HepG2 (cell line): ENCODE measurements around the gene PIP5KL1. TPM values are rescaled to one million over a fixed set of nuclear protein-coding genes. Genes with fewer than 3 reads are reported as not detected.
A peak's percentile ranks its signal among the peaks of the same experiment; 100 is the strongest.

Source experiments
- ATAC-seq: fragments of 200-7000 bp; cut with Tn5 transposase; 3 replicates; pipeline ENCODE4 v1.9.1; 2020; ENCODE audit warnings: mild to moderate bottlenecking, moderate library complexity
- BruUV-seq: library from RNA; stranded (reverse); fragments of 400-500 nt; replicated peaks from 2 replicates; lab custom pipeline; 2021; lab: Mats Ljungman, UMichigan
- CTCF ChIA-PET: fragments of 300-600 bp; formaldehyde crosslinking; extraction: SDS; loops from one replicate; lab custom pipeline; 2021; ENCODE audit warnings: low total read pairs, inconsistent platforms, low intra/inter-chr PET ratio; lab: Yijun Ruan, JAX
- POLR2A ChIA-PET: fragments of 350-600 bp; sonication (Branson Sonifier 250); formaldehyde crosslinking; loops from one replicate; lab custom pipeline; 2020; ENCODE audit warnings: antibody characterized with exemption, inconsistent platforms; lab: Yijun Ruan, JAX
- DNase-seq: peaks from one replicate; pipeline ENCODE4 v3.0.0-alpha.2; 2015; ENCODE audit warnings: low spot score
- FAIRE-seq: peaks from 3 replicates; lab custom pipeline; 2011; peaks lifted over from hg19 to GRCh38; lab: Jason Lieb, UNC
- H2AFZ ChIP-seq: one replicate; pipeline ENCODE4 v1.6.1; 2011; ENCODE audit warnings: low read length, inconsistent platforms
- H3K27ac ChIP-seq: fragments of 300-600 bp; 3 replicates; pipeline ENCODE4 v1.8.0; 2011; ENCODE audit warnings: mixed run types, mild to moderate bottlenecking, mixed read lengths, low read length, inconsistent platforms; ENCODE audit not compliant: insufficient read depth; ENCODE audit errors: extremely low read length
- H3K27me3 ChIP-seq, 2 experiments: fragments of 200-600 bp in 1 of 2; 2 replicates in 1 of 2; 3 replicates in 1 of 2; pipeline versions ENCODE4 v1.6.0 to v1.8.0; 2011; ENCODE audit warnings: low read length in 2 of 2, mild to moderate bottlenecking in 2 of 2, moderate library complexity in 2 of 2, inconsistent platforms in 1 of 2; ENCODE audit not compliant: insufficient read depth in 2 of 2, control insufficient read depth in 1 of 2
- H3K36me3 ChIP-seq, 2 experiments: fragments of 200-600 bp in 1 of 2; replicated peaks in 1 of 2; 2 replicates in 1 of 2; 3 replicates in 1 of 2; pipeline versions ENCODE4 v1.5.1 to v1.8.0; 2011; ENCODE audit warnings: low read length in 2 of 2, inconsistent platforms in 1 of 2; ENCODE audit not compliant: insufficient read depth in 2 of 2, control insufficient read depth in 1 of 2
- H3K4me1 ChIP-seq: 2 replicates; pipeline ENCODE4 v1.5.1; 2012; ENCODE audit warnings: low read length, inconsistent platforms; ENCODE audit not compliant: insufficient read depth
- H3K4me2 ChIP-seq: 2 replicates; pipeline ENCODE4 v1.6.0; 2011; ENCODE audit warnings: low read depth, low read length, inconsistent platforms
- H3K4me3 ChIP-seq, 3 experiments: fragments of 200-600 bp in 1 of 3; sonication (generic), shearing (Covaris generic) in 1 of 3; replicated peaks in 1 of 3; 2 replicates each; pipeline ENCODE4 v1.5.1; 2011 to 2016; ENCODE audit warnings: low read length in 3 of 3, inconsistent platforms in 2 of 3, low read depth in 2 of 3, mild to moderate bottlenecking in 2 of 3, control low read depth in 1 of 3, mixed read lengths in 1 of 3; ENCODE audit not compliant: insufficient read depth in 1 of 3
- H3K79me2 ChIP-seq: one replicate; pipeline ENCODE4 v1.6.1; 2011; ENCODE audit warnings: low read length, inconsistent platforms; ENCODE audit not compliant: insufficient read depth
- H3K9ac ChIP-seq: 2 replicates; pipeline ENCODE4 v1.6.0; 2011; ENCODE audit warnings: mild to moderate bottlenecking, low read depth, low read length, inconsistent platforms; ENCODE audit not compliant: insufficient read depth
- H3K9me3 ChIP-seq: 2 replicates; pipeline ENCODE4 v1.5.1; 2012; ENCODE audit warnings: mild to moderate bottlenecking, low read length
- H4K20me1 ChIP-seq: 2 replicates; pipeline ENCODE4 v1.6.0; 2011; ENCODE audit warnings: inconsistent platforms, mild to moderate bottlenecking, low read length, moderate library complexity; ENCODE audit not compliant: insufficient read depth
- MYNN ChIP-seq: sonication (generic); formaldehyde crosslinking; IDR thresholded peaks from 2 replicates; pipeline ENCODE4 v1.4.0; 2020; ENCODE audit warnings: mild to moderate bottlenecking, low read depth, missing genetic modification reagents
- SATB2 ChIP-seq: sonication (generic); formaldehyde crosslinking; IDR thresholded peaks from 2 replicates; pipeline ENCODE4 v1.5.0; 2020; ENCODE audit warnings: missing genetic modification reagents
- ZNF839 ChIP-seq: sonication (generic); formaldehyde crosslinking; IDR thresholded peaks from 2 replicates; pipeline ENCODE4 v1.4.0; 2020; ENCODE audit warnings: missing genetic modification reagents, mild to moderate bottlenecking, borderline replicate concordance
- WGBS: methylation state at CpG from one replicate; pipeline ENCODE4 v1.1.6; 2017; ENCODE audit warnings: low lambda C conversion rate; 5-methylcytosine and 5-hydroxymethylcytosine counted together
- in situ Hi-C: cut with HindIII; loops from 2 replicates; pipeline ENCODE4 v1.10.0; 2017; ENCODE audit warnings: low pct_unique_long_range_greater_than_20kb; ENCODE audit not compliant: extremely low pct_ligation_motif_present
- intact Hi-C: fragments of 100-400 bp; cut with micrococcal nuclease; formaldehyde crosslinking; loops from one replicate; pipeline ENCODE4 v1.10.0; 2022; ENCODE audit not compliant: unreplicated experiment
- polyA plus RNA-seq, 8 experiments: library from polyadenylated mRNA; depleted of rRNA in 3 of 8; stranded (reverse) in 7 of 8; unstranded in 1 of 8; fragments of >200 nt; fragmentation: Illumina TruSeq in 4 of 8; extraction: Trizol in 4 of 8; gene quantifications; 2 replicates each; pipeline versions ENCODE4 v1.2.1 to v1.2.3, GENCODE V29; 2011 to 2016; ENCODE audit warnings: low read depth in 4 of 8, missing spikeins in 1 of 8, mixed read lengths in 1 of 8; ENCODE audit not compliant: insufficient read depth in 1 of 8
- total RNA-seq, 5 experiments: library from RNA; depleted of rRNA; stranded (reverse); fragments of >200 nt; fragmentation: Illumina TruSeq; extraction: Trizol; gene quantifications; 2 replicates each; pipeline ENCODE4 v1.2.3, GENCODE V29; 2016; ENCODE audit warnings: low read depth in 1 of 5
- TF ChIP-seq, protein P1 (sequence below): sonication (generic); formaldehyde crosslinking; IDR thresholded peaks from 2 replicates; pipeline ENCODE4 v1.5.1; 2020; ENCODE audit warnings: mild to moderate bottlenecking, missing genetic modification reagents, borderline replicate concordance
- TF ChIP-seq, protein P2 (sequence below): sonication (generic); formaldehyde crosslinking; IDR thresholded peaks from 2 replicates; pipeline ENCODE4 v1.8.0; 2022; ENCODE audit warnings: missing genetic modification reagents, mild to moderate bottlenecking, moderate library complexity, borderline replicate concordance
- TF ChIP-seq, protein P3 (sequence below), 2 experiments: sonication (generic) in 1 of 2; formaldehyde crosslinking in 1 of 2; IDR thresholded peaks; 2 replicates each; pipeline versions ENCODE4 v1.4.0 to v1.6.1; 2016 to 2020; ENCODE audit warnings: borderline replicate concordance in 1 of 2, low read depth in 1 of 2, mild to moderate bottlenecking in 1 of 2, missing genetic modification reagents in 1 of 2
- TF ChIP-seq, protein P4 (sequence below): sonication (generic); formaldehyde crosslinking; IDR thresholded peaks from 2 replicates; pipeline ENCODE4 v1.4.0; 2020; ENCODE audit warnings: missing genetic modification reagents
- TF ChIP-seq, protein P5 (sequence below): sonication (generic); formaldehyde crosslinking; IDR thresholded peaks from 2 replicates; pipeline ENCODE4 v1.4.0; 2020; ENCODE audit warnings: mild to moderate bottlenecking, missing genetic modification reagents

The PIP5KL1 gene
- total and polyA plus RNA-seq, 2 of the 13 experiments (the other 11 are each of a cell fraction or from before 2014, with no cell fraction given), result 0.20 to 0.49 TPM

DNA sequence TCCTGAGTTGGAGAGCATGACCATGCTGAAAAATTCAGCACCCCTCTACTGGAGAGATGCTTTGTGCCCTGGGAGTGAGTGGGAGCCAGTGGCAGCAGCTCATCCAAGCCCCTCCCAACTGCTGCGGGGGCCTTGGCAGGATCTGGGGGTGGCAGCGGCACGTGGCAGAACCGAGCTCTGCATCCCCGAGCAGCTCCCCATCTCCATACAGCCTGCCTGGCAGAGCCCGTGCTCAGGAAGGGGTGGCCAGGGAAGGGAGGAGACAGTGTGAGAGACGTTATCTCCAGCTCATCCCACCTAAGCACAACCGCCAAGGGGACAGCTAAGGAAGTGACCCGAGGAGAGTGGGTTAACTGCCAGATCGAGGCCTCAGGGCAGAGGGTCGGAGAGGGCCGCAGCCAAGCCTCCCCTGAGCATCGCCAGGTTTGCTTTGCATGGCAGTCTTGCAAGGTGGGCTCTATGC lies 24.3 kb upstream of the PIP5KL1 start:
- Histone ChIP-seq H3K27me3 (no peaks in the 10 kb centered on the region; a peak in 1 of 5 replicates), H3K36me3 (no peaks in the 10 kb centered on the region; a peak in 1 of 5 replicates), H3K9me3 (no peaks in the 10 kb centered on the region), H3K79me2 (peaks cover 73% of the 10 kb centered on the region), H4K20me1 (0 out of 2 replicates have a peak, but pooled peaks cover 3% of the 10 kb centered on the region), H3K4me1 (peaks cover 62% of the 10 kb centered on the region), H3K27ac (peak overlapping the region; percentile 96), H3K4me3 (0 out of 6 replicates have a peak overlapping the region, but pooled peaks of 1 of the 3 experiments have one; percentile 8), H3K9ac (peak overlapping the region; percentile 30; the same call in 1 of the 2 replicates), H3K4me2 (peak overlapping the region; percentile 37), H2AFZ (no peak overlapping the region)
- CTCF ChIA-PET, result interaction anchor here (0.9 to 1.7 kb wide), 3 partner anchors 11 to 80 kb away, joined by 3 to 12 read pairs (median 7); no protein-coding TSS in a partner anchor
- POLR2A ChIA-PET, result interaction anchor here (0.9 to 2.3 kb wide), 6 partner anchors 10 to 153 kb away, joined by 3 to 11 read pairs (median 5); partner anchors contain the start of gene EEIG1
- intact Hi-C loops (loop anchor here (1.0 to 2.0 kb wide), 2 partner anchors 19 to 78 kb away; no protein-coding TSS in a partner anchor), in situ Hi-C loops (no loop called here)
- ATAC-seq, result no peak
- no peak for FAIRE-seq
- DNase-seq, result no peak
- WGBS, result 88% methylated on average over 11 of the region's 13 CpGs
- BruUV-seq, result no TSS peak
- TF ChIP-seq, protein P1, sequence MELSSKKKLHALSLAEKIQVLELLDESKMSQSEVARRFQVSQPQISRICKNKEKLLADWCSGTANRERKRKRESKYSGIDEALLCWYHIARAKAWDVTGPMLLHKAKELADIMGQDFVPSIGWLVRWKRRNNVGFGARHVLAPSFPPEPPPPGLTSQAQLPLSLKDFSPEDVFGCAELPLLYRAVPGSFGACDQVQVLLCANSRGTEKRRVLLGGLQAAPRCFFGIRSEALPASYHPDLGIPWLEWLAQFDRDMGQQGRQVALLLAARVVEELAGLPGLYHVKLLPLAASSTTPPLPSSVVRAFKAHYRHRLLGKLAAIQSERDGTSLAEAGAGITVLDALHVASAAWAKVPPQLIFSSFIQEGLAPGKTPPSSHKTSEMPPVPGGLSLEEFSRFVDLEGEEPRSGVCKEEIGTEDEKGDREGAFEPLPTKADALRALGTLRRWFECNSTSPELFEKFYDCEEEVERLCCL, result no peak
- TF ChIP-seq, protein P2, sequence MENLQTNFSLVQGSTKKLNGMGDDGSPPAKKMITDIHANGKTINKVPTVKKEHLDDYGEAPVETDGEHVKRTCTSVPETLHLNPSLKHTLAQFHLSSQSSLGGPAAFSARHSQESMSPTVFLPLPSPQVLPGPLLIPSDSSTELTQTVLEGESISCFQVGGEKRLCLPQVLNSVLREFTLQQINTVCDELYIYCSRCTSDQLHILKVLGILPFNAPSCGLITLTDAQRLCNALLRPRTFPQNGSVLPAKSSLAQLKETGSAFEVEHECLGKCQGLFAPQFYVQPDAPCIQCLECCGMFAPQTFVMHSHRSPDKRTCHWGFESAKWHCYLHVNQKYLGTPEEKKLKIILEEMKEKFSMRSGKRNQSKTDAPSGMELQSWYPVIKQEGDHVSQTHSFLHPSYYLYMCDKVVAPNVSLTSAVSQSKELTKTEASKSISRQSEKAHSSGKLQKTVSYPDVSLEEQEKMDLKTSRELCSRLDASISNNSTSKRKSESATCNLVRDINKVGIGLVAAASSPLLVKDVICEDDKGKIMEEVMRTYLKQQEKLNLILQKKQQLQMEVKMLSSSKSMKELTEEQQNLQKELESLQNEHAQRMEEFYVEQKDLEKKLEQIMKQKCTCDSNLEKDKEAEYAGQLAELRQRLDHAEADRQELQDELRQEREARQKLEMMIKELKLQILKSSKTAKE, result 0 out of 2 replicates have a peak, but pooled peaks have one; percentile 0
- no peak for TF ChIP-seq SATB2 (CRISPR knock-in tag)
- TF ChIP-seq ZNF839 (CRISPR knock-in tag), result 0 out of 2 replicates have a peak, but pooled peaks have one; percentile 37
- 0 out of 2 replicates have a peak, but pooled peaks have one; percentile 1 for TF ChIP-seq MYNN (CRISPR knock-in tag)
- TF ChIP-seq, protein P3, sequence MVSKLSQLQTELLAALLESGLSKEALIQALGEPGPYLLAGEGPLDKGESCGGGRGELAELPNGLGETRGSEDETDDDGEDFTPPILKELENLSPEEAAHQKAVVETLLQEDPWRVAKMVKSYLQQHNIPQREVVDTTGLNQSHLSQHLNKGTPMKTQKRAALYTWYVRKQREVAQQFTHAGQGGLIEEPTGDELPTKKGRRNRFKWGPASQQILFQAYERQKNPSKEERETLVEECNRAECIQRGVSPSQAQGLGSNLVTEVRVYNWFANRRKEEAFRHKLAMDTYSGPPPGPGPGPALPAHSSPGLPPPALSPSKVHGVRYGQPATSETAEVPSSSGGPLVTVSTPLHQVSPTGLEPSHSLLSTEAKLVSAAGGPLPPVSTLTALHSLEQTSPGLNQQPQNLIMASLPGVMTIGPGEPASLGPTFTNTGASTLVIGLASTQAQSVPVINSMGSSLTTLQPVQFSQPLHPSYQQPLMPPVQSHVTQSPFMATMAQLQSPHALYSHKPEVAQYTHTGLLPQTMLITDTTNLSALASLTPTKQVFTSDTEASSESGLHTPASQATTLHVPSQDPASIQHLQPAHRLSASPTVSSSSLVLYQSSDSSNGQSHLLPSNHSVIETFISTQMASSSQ (IDR thresholded peaks at IDR 0.05; ENCODE audit: low read depth), result no peak
- TF ChIP-seq, protein P3 (CRISPR knock-in tag; IDR thresholded peaks at IDR 0.05; ENCODE audit: borderline replicate concordance), result 0 out of 2 replicates have a peak, but pooled peaks have one; percentile 58
- TF ChIP-seq, protein P4, sequence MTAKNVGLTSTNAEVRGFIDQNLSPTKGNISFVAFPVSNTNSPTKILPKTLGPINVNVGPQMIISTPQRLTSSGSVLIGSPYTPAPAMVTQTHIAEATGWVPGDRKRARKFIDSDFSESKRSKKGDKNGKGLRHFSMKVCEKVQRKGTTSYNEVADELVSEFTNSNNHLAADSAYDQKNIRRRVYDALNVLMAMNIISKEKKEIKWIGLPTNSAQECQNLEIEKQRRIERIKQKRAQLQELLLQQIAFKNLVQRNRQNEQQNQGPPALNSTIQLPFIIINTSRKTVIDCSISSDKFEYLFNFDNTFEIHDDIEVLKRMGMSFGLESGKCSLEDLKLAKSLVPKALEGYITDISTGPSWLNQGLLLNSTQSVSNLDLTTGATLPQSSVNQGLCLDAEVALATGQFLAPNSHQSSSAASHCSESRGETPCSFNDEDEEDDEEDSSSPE (CRISPR knock-in tag), result no peak
- TF ChIP-seq, protein P5, sequence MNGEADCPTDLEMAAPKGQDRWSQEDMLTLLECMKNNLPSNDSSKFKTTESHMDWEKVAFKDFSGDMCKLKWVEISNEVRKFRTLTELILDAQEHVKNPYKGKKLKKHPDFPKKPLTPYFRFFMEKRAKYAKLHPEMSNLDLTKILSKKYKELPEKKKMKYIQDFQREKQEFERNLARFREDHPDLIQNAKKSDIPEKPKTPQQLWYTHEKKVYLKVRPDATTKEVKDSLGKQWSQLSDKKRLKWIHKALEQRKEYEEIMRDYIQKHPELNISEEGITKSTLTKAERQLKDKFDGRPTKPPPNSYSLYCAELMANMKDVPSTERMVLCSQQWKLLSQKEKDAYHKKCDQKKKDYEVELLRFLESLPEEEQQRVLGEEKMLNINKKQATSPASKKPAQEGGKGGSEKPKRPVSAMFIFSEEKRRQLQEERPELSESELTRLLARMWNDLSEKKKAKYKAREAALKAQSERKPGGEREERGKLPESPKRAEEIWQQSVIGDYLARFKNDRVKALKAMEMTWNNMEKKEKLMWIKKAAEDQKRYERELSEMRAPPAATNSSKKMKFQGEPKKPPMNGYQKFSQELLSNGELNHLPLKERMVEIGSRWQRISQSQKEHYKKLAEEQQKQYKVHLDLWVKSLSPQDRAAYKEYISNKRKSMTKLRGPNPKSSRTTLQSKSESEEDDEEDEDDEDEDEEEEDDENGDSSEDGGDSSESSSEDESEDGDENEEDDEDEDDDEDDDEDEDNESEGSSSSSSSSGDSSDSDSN (CRISPR knock-in tag), result peak; percentile 11; the same call in 1 of the 2 replicates
